Transverse colon (tissue), 4 donors: Measurements from ENCODE around the gene HS3ST3A1. TPM values are rescaled to one million over a fixed set of nuclear protein-coding genes. Genes with fewer than 3 reads are reported as not detected.

Source experiments
- DNase-seq: peaks from one replicate; pipeline ENCODE4 v3.0.0-alpha.2; 2019
- H3K27ac ChIP-seq, 4 donors: fragments of 200-600 bp; sonication (generic); 2 replicates each; pipeline ENCODE4 v1.5.1; 2016 to 2018; ENCODE audit warnings: inconsistent platforms in 4 of 4
- H3K27me3 ChIP-seq: fragments of 200-600 bp; sonication (generic); 2 replicates; pipeline ENCODE4 v1.5.1; 2017; ENCODE audit warnings: inconsistent platforms
- H3K36me3 ChIP-seq, 4 donors: fragments of 200-600 bp; sonication (generic); 2 replicates each; pipeline ENCODE4 v1.5.1; 2017 to 2019; ENCODE audit warnings: inconsistent platforms in 4 of 4
- H3K4me1 ChIP-seq, 4 donors: fragments of 200-600 bp; sonication (generic); 2 replicates each; pipeline ENCODE4 v1.5.1; 2017 to 2020; ENCODE audit warnings: inconsistent platforms in 4 of 4
- H3K4me3 ChIP-seq, 4 donors: fragments of 200-600 bp; sonication (generic); 1 replicate in 1 of 4; 2 replicates in 3 of 4; pipeline versions ENCODE4 v1.5.1 to v1.6.1; 2017 to 2019; ENCODE audit warnings: inconsistent platforms in 4 of 4
- H3K9me3 ChIP-seq, 2 donors: fragments of 200-600 bp; sonication (generic); 2 replicates each; pipeline ENCODE4 v1.5.1; 2017 to 2019; ENCODE audit warnings: inconsistent platforms in 2 of 2
- CTCF ChIP-seq, 5 experiments: fragments of 200-600 bp in 3 of 5; fragments of 450-650 bp in 2 of 5; sonication (generic) in 3 of 5; IDR thresholded peaks; 1 replicate in 2 of 5; 2 replicates in 3 of 5; pipeline ENCODE4 v1.5.1; 2016 to 2017; ENCODE audit warnings: antibody characterized with exemption in 5 of 5, inconsistent platforms in 3 of 5, mild to moderate bottlenecking in 2 of 5, moderate library complexity in 1 of 5
- EP300 ChIP-seq: sonication (generic); formaldehyde crosslinking; IDR thresholded peaks from one replicate; pipeline ENCODE4 v1.6.1; 2017; ENCODE audit warnings: antibody characterized with exemption, low read depth
- POLR2A ChIP-seq: fragments of 450-650 bp; IDR thresholded peaks from one replicate; pipeline ENCODE4 v1.6.1; 2016; ENCODE audit warnings: antibody characterized with exemption, mild to moderate bottlenecking, moderate library complexity
- POLR2AphosphoS5 ChIP-seq, 3 donors: sonication (generic); formaldehyde crosslinking; IDR thresholded peaks; one replicate each; pipeline ENCODE4 v1.6.1; 2016; ENCODE audit warnings: antibody characterized with exemption in 3 of 3
- WGBS, 2 donors: methylation state at CpG; one replicate each; pipeline ENCODE4 v1.1.5; 2018; ENCODE audit warnings: low coverage in 1 of 2; 5-methylcytosine and 5-hydroxymethylcytosine counted together
- in situ Hi-C, 4 donors: fragments of 200-750 bp; cut with MboI; loops; one replicate each; pipeline versions ENCODE4 v1.15.0 to v1.15.1; 2017; ENCODE audit warnings: low sequenced_read_pairs in 3 of 4, low pct_ligation_motif_present in 1 of 4, low pct_unique_long_range_greater_than_20kb in 1 of 4
- intact Hi-C: fragments of 100-400 bp; cut with DNase I; formaldehyde crosslinking; loops from one replicate; pipeline ENCODE4 v1.15.1; 2023; ENCODE audit warnings: low total_unique reads
- total RNA-seq, 4 donors: library from RNA; depleted of rRNA; stranded (reverse); fragments of >200 nt; gene quantifications; one replicate each; pipeline ENCODE4 v1.1.0, GENCODE V29; 2016

The HS3ST3A1 gene
- total RNA-seq, 4 donors from 2014 or later: 0.41 to 3.6 (median 1.8) TPM

GRCh38 chr17:13531721-13532120 is 70.0 kb downstream of the HS3ST3A1 start:
- no peaks in the 10 kb centered on the region for H3K36me3 ChIP-seq
- intact Hi-C loops: no loop called here
- peaks cover 0 to 9% of the 10 kb centered on the region in 2 donors for H3K9me3 ChIP-seq
- H3K4me3 ChIP-seq: no peak overlapping the region
- in situ Hi-C loops: loop anchor here in 1 of 4 donors (25.0 kb wide), 1 partner anchor 106 kb away; no protein-coding TSS in a partner anchor
- no peaks in the 10 kb centered on the region for H3K27me3 ChIP-seq
- no peak for TF ChIP-seq POLR2A
- TF ChIP-seq CTCF (IDR thresholded peaks at IDR 0.05): no peak
- TF ChIP-seq POLR2AphosphoS5 (IDR thresholded peaks at IDR 0.05): no peak
- no peak for TF ChIP-seq EP300
- DNase-seq: no peak
- no peaks in the 10 kb centered on the region for H3K4me1 ChIP-seq
- WGBS, 2 donors: 66 to 100% methylated on average over 1 to 2 of the region's 2 CpGs
- no peak overlapping the region for H3K27ac ChIP-seq

- in situ Hi-C loops: loop anchor here in 1 of 4 donors (25.0 kb wide), 1 partner anchor 111 kb away; no protein-coding TSS in a partner anchor
- no peak overlapping the region for H3K4me3 ChIP-seq
- H3K4me1 ChIP-seq: no peaks in the 10 kb centered on the region
- no peaks in the 10 kb centered on the region for H3K27me3 ChIP-seq
- no peak overlapping the region for H3K27ac ChIP-seq
- H3K9me3 ChIP-seq: no peaks in the 10 kb centered on the region
- H3K36me3 ChIP-seq: no peaks in the 10 kb centered on the region
- DNase-seq: no peak
- TF ChIP-seq POLR2A (no peak), CTCF (IDR thresholded peaks at IDR 0.05) (no peak), POLR2AphosphoS5 (IDR thresholded peaks at IDR 0.05) (no peak), EP300 (no peak)
- 57 to 86% methylated on average over 1 to 3 of the region's 3 CpGs for WGBS, 2 donors
- intact Hi-C loops: no loop called here
Measured at GRCh38 chr17:13525876-13526275, 75.9 kb downstream of the HS3ST3A1 start.

- in situ Hi-C loops: no loop called here
- Histone ChIP-seq H3K27me3 (no peaks in the 10 kb centered on the region), H3K9me3 (no peaks in the 10 kb centered on the region), H3K4me3 (no peak overlapping the region), H3K36me3 (no peaks in the 10 kb centered on the region), H3K27ac (no peak overlapping the region), H3K4me1 (no peaks in the 10 kb centered on the region)
- intact Hi-C loops: no loop called here
- no peak for TF ChIP-seq CTCF (IDR thresholded peaks at IDR 0.05)
- no peak for TF ChIP-seq POLR2AphosphoS5 (IDR thresholded peaks at IDR 0.05)
- no peak for TF ChIP-seq POLR2A
- no peak for TF ChIP-seq EP300
- WGBS, 2 donors: 82 to 89% methylated on average over 4 to 5 of the region's 5 CpGs
- no peak for DNase-seq
Measured at GRCh38 chr17:13523164-13523563, 78.6 kb downstream of the HS3ST3A1 start.

GRCh38 chr17:13522749-13523148 is 79.0 kb downstream of the HS3ST3A1 start:
- intact Hi-C loops: no loop called here
- WGBS, 2 donors: 76 to 100% methylated on average over 1 of the region's 1 CpG
- no peak for DNase-seq
- Histone ChIP-seq H3K9me3 (no peaks in the 10 kb centered on the region), H3K4me3 (no peak overlapping the region), H3K27ac (no peak overlapping the region), H3K36me3 (no peaks in the 10 kb centered on the region), H3K4me1 (no peaks in the 10 kb centered on the region), H3K27me3 (no peaks in the 10 kb centered on the region)
- no peak for TF ChIP-seq POLR2AphosphoS5 (IDR thresholded peaks at IDR 0.05)
- TF ChIP-seq POLR2A: no peak
- TF ChIP-seq CTCF (IDR thresholded peaks at IDR 0.05): no peak
- no peak for TF ChIP-seq EP300
- in situ Hi-C loops: no loop called here
